ENCODE results near the gene PRKD1. TPM values are rescaled to one million over a fixed set of nuclear protein-coding genes. Genes with fewer than 3 reads are reported as not detected.

PRKD1 gene
- total RNA-seq, 1 experiment from 2014 or later = not detected

DNA sequence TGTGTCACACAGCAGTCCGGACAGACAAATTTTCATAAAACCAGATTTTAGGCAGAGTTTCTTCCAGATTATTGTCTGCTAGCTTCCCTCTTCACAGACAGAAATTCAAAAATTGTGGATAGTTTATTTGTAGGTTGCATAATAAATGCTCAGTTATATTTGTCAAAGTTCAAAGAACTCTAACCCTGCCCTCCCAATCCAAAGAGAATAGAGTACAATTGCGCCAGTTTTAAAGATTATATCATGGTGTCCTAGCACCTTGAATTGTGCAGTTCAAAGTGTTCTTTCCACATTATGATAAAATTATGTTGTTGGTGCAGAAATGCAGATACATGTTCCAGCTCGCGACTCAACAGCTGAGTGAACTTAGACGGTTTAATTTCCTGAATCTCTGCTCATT is 263.1 kb downstream of the PRKD1 start:
- H3K9ac ChIP-seq (ENCODE audit: low read length) = no peak overlapping the region
- H3K4me1 ChIP-seq (ENCODE audit: low read length) = no peaks in the 10 kb centered on the region
- H3K36me3 ChIP-seq (ENCODE audit: insufficient read depth, low read length) = no peaks in the 10 kb centered on the region
- no peak overlapping the region for H3K4me3 ChIP-seq (ENCODE audit: low read length)
- H3K27ac ChIP-seq (ENCODE audit: low read length) = no peak overlapping the region
- DNase-seq = no peak
- H3K27me3 ChIP-seq (ENCODE audit: low read length) = no peaks in the 10 kb centered on the region
- H4K20me1 ChIP-seq (ENCODE audit: insufficient read depth, low read depth, low read length) = no peaks in the 10 kb centered on the region
- H3K79me2 ChIP-seq (ENCODE audit: low read length) = no peaks in the 10 kb centered on the region
- H3K9me3 ChIP-seq (ENCODE audit: low read length) = peaks cover 64% of the 10 kb centered on the region
- no peaks in the 10 kb centered on the region for H3K9me2 ChIP-seq (replicated peaks; ENCODE audit: insufficient read depth, low read length)
- no peak overlapping the region for H2AFZ ChIP-seq (ENCODE audit: low read length)
- no peak overlapping the region for H3K4me2 ChIP-seq (ENCODE audit: low read depth, low read length, poor library complexity, severe bottlenecking)

DNA sequence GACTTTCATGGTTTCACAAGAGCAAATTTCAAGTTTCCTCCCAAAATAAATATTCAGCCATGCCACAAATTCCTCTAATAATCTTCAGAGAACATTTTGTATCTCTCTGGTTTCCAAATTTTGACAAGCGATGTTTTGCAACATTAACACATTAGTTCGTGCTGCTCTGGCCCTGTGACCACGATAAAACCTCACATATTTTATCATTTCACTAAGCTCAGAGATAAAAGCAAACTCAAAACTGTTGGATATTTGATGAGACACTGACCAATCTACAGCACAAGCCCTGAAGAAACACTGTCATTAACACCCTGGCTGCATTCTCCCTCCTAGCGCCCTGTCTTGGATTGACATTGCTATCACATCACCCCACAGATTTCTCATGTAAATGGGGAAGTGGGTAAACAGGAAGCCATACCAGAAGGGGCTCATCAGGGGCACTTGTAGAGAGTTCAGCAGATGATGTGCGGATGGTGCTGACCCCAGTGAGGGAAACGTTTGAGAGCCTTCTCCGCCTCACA is 264.3 kb downstream of the PRKD1 start:
- peaks cover 64% of the 10 kb centered on the region for H3K9me3 ChIP-seq (ENCODE audit: low read length)
- H2AFZ ChIP-seq (ENCODE audit: low read length) = no peak overlapping the region
- DNase-seq = no peak
- no peaks in the 10 kb centered on the region for H3K9me2 ChIP-seq (replicated peaks; ENCODE audit: insufficient read depth, low read length)
- no peaks in the 10 kb centered on the region for H4K20me1 ChIP-seq (ENCODE audit: insufficient read depth, low read depth, low read length)
- H3K9ac ChIP-seq (ENCODE audit: low read length) = no peak overlapping the region
- no peaks in the 10 kb centered on the region for H3K79me2 ChIP-seq (ENCODE audit: low read length)
- no peak overlapping the region for H3K4me2 ChIP-seq (ENCODE audit: low read depth, low read length, poor library complexity, severe bottlenecking)
- H3K27ac ChIP-seq (ENCODE audit: low read length) = no peak overlapping the region
- no peak overlapping the region for H3K4me3 ChIP-seq (ENCODE audit: low read length)
- H3K27me3 ChIP-seq (ENCODE audit: low read length) = no peaks in the 10 kb centered on the region
- no peaks in the 10 kb centered on the region for H3K4me1 ChIP-seq (ENCODE audit: low read length)
- H3K36me3 ChIP-seq (ENCODE audit: insufficient read depth, low read length) = no peaks in the 10 kb centered on the region

DNA sequence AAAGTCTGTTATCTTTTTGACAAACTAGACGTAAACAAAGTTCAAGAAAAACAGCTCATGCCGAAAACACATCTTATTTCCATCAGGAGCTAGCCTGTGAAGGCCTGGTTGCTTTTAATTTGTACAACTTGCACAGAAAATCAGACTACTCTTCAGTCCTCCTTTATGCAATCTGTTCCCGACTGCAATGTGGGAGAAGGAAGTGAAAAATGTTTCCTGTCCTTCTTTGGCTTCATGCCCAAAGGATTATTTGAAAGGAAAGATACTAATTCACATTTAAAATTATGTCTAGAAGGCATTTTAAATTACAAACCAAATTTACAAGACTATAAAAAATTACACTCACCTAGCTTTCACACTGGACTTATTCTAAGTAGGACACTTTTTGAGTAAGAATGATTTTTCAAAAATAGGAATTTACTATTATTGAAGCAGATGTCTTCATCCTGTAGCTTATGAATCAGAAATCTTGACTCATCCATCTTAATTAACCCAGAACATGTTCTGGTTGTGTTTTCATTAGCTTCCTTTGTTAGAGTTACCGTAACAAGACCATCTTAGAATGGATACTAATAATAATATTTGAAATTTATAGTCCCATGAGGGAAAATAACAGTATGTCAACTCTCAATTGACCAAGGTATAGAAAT is 272.6 kb downstream of the PRKD1 start:
- DNase-seq = no peak
- Histone ChIP-seq H3K9ac (ENCODE audit: low read length) (no peak overlapping the region), H3K36me3 (ENCODE audit: insufficient read depth, low read length) (no peaks in the 10 kb centered on the region), H3K9me3 (ENCODE audit: low read length) (peaks cover 76% of the 10 kb centered on the region), H3K4me1 (ENCODE audit: low read length) (no peaks in the 10 kb centered on the region), H3K9me2 (replicated peaks; ENCODE audit: insufficient read depth, low read length) (no peaks in the 10 kb centered on the region), H3K4me2 (ENCODE audit: low read depth, low read length, poor library complexity, severe bottlenecking) (no peak overlapping the region), H3K27ac (ENCODE audit: low read length) (no peak overlapping the region), H3K27me3 (ENCODE audit: low read length) (no peaks in the 10 kb centered on the region), H4K20me1 (ENCODE audit: insufficient read depth, low read depth, low read length) (no peaks in the 10 kb centered on the region), H3K79me2 (ENCODE audit: low read length) (no peaks in the 10 kb centered on the region), H2AFZ (ENCODE audit: low read length) (no peak overlapping the region), H3K4me3 (ENCODE audit: low read length) (no peak overlapping the region)

DNA sequence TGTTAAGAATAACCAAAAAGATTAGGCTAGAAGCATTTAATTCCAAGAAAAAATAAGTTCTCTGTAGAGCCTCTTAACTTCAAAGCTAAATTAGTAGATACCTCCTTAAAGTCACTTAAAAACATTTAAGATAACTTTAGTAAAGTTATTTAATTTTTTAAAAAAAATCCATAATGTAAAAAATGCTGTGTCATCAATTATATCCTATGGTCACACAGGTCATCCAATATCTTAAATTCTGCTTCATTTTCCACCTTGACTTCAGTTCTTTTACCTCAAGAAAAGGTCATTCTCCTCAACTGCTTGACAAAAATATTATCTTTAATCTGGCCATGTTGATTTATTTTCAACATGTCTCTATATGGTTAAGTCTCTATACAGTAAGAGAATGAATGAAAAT is 274.3 kb downstream of the PRKD1 start:
- no peak for DNase-seq
- H4K20me1 ChIP-seq (ENCODE audit: insufficient read depth, low read depth, low read length) = no peaks in the 10 kb centered on the region
- H3K36me3 ChIP-seq (ENCODE audit: insufficient read depth, low read length) = no peaks in the 10 kb centered on the region
- no peak overlapping the region for H3K4me2 ChIP-seq (ENCODE audit: low read depth, low read length, poor library complexity, severe bottlenecking)
- H2AFZ ChIP-seq (ENCODE audit: low read length) = no peak overlapping the region
- H3K9ac ChIP-seq (ENCODE audit: low read length) = no peak overlapping the region
- H3K9me2 ChIP-seq (replicated peaks; ENCODE audit: insufficient read depth, low read length) = no peaks in the 10 kb centered on the region
- H3K79me2 ChIP-seq (ENCODE audit: low read length) = no peaks in the 10 kb centered on the region
- H3K27ac ChIP-seq (ENCODE audit: low read length) = no peak overlapping the region
- no peak overlapping the region for H3K4me3 ChIP-seq (ENCODE audit: low read length)
- H3K27me3 ChIP-seq (ENCODE audit: low read length) = no peaks in the 10 kb centered on the region
- peaks cover 69% of the 10 kb centered on the region for H3K9me3 ChIP-seq (ENCODE audit: low read length)
- H3K4me1 ChIP-seq (ENCODE audit: low read length) = no peaks in the 10 kb centered on the region

DNA sequence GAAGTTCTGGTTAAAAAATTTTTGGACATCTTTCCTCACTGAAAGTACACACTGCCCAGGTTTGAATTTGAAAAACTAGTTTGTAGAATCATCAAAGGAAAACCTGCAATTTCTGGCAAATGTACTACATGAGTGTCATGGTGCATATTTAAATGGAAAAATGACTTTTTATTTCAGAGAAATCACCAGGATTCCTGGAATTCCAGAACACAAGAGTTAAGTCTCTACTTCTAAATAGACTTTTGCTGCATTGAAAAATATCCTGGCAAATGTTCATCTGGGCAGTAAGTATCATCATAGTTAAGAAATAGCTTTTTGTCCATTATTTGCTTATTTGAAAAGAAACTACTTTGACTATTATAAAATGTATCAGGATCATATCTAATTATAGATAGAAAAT is 275.1 kb downstream of the PRKD1 start:
- Histone ChIP-seq H3K36me3 (ENCODE audit: insufficient read depth, low read length) (no peaks in the 10 kb centered on the region), H3K27ac (ENCODE audit: low read length) (no peak overlapping the region), H3K9me3 (ENCODE audit: low read length) (peaks cover 70% of the 10 kb centered on the region), H3K27me3 (ENCODE audit: low read length) (no peaks in the 10 kb centered on the region), H3K79me2 (ENCODE audit: low read length) (no peaks in the 10 kb centered on the region), H3K4me1 (ENCODE audit: low read length) (no peaks in the 10 kb centered on the region), H3K9ac (ENCODE audit: low read length) (no peak overlapping the region), H2AFZ (ENCODE audit: low read length) (no peak overlapping the region), H4K20me1 (ENCODE audit: insufficient read depth, low read depth, low read length) (no peaks in the 10 kb centered on the region), H3K4me2 (ENCODE audit: low read depth, low read length, poor library complexity, severe bottlenecking) (no peak overlapping the region), H3K4me3 (ENCODE audit: low read length) (no peak overlapping the region), H3K9me2 (replicated peaks; ENCODE audit: insufficient read depth, low read length) (no peaks in the 10 kb centered on the region)
- DNase-seq = no peak

DNA sequence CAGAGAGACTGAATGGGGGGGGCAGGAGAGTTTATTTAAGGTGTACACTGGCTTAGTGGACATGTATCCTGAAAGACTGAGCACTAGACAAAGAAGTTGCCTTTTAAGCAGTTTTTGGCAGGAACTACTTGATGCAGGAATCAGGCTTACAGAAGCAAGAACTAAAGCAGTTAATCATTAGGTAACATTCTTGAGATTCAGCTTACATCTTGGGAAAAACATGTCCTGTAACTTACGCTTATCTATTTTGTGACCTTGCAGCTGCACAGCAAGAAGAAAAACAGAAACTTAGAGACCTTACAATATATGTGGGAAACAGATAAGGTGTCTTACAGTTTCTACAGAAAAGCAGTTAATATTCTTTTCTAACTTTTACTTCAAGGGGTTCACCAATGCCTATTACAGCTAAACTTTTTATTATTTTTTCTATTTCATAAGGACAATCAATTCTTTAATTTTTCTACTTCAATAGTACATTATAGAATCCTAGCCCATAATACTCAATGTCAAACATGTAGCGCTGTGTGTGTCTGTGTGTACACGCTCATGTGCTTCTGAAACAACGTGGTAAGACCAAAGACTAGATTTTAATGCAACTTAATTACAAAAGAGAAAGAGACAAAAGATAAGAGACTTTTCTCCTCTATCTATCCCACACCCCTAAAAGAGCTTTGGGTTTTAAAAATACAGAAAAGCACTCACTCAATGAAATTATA is 276.9 kb downstream of the PRKD1 start:
- H4K20me1 ChIP-seq (ENCODE audit: insufficient read depth, low read depth, low read length) = no peaks in the 10 kb centered on the region
- H3K36me3 ChIP-seq (ENCODE audit: insufficient read depth, low read length) = no peaks in the 10 kb centered on the region
- no peak overlapping the region for H2AFZ ChIP-seq (ENCODE audit: low read length)
- H3K9ac ChIP-seq (ENCODE audit: low read length) = no peak overlapping the region
- no peak overlapping the region for H3K27ac ChIP-seq (ENCODE audit: low read length)
- DNase-seq = no peak
- H3K4me1 ChIP-seq (ENCODE audit: low read length) = no peaks in the 10 kb centered on the region
- H3K9me2 ChIP-seq (replicated peaks; ENCODE audit: insufficient read depth, low read length) = no peaks in the 10 kb centered on the region
- H3K4me2 ChIP-seq (ENCODE audit: low read depth, low read length, poor library complexity, severe bottlenecking) = no peak overlapping the region
- no peaks in the 10 kb centered on the region for H3K79me2 ChIP-seq (ENCODE audit: low read length)
- no peaks in the 10 kb centered on the region for H3K27me3 ChIP-seq (ENCODE audit: low read length)
- peaks cover 67% of the 10 kb centered on the region for H3K9me3 ChIP-seq (ENCODE audit: low read length)
- no peak overlapping the region for H3K4me3 ChIP-seq (ENCODE audit: low read length)

DNA sequence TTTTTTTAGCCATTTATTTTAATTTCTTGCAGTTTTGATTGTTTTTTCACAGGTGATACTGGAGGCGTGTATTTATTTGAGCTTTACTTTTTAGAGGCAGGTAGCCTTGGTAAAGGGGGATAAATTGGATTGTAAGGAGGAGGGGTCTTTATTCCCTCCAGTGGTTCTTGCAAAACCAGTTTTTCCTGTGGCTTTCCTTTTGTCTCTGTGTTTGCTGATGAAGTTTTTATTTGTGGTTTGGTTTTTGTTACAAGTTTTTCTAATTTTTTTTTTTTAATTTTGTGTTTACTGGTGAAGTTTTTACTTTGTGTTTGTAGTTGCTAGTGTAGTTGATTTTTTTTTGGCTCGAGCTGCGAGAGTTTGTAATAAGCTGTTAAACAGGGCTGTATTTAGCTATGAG is 278.5 kb downstream of the PRKD1 start:
- no peak overlapping the region for H3K27ac ChIP-seq (ENCODE audit: low read length)
- no peaks in the 10 kb centered on the region for H3K9me2 ChIP-seq (replicated peaks; ENCODE audit: insufficient read depth, low read length)
- no peak overlapping the region for H2AFZ ChIP-seq (ENCODE audit: low read length)
- H4K20me1 ChIP-seq (ENCODE audit: insufficient read depth, low read depth, low read length) = no peaks in the 10 kb centered on the region
- H3K4me3 ChIP-seq (ENCODE audit: low read length) = no peak overlapping the region
- peaks cover 63% of the 10 kb centered on the region for H3K9me3 ChIP-seq (ENCODE audit: low read length)
- H3K27me3 ChIP-seq (ENCODE audit: low read length) = no peaks in the 10 kb centered on the region
- no peak overlapping the region for H3K4me2 ChIP-seq (ENCODE audit: low read depth, low read length, poor library complexity, severe bottlenecking)
- H3K9ac ChIP-seq (ENCODE audit: low read length) = no peak overlapping the region
- H3K79me2 ChIP-seq (ENCODE audit: low read length) = no peaks in the 10 kb centered on the region
- DNase-seq = no peak
- H3K36me3 ChIP-seq (ENCODE audit: insufficient read depth, low read length) = no peaks in the 10 kb centered on the region
- no peaks in the 10 kb centered on the region for H3K4me1 ChIP-seq (ENCODE audit: low read length)

DNA sequence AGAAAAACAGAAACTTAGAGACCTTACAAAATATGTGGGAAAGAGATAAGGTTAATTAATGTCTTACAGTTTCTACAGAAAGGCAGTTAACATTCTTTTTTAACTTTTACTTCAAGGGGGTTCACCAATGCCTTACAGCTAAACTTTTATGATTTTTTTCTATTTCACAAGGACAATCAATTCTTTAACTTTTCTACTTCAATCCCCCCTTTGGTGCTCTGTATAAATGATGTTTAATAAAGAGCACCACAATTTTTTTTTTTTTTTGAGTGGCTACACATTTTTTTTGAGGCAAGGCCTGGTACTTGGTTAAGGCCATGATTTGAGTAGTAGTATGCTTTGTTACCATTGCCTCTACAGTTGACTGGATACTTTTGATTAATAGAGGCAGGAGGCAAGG is 279.6 kb downstream of the PRKD1 start:
- no peaks in the 10 kb centered on the region for H3K27me3 ChIP-seq (ENCODE audit: low read length)
- no peaks in the 10 kb centered on the region for H3K4me1 ChIP-seq (ENCODE audit: low read length)
- H4K20me1 ChIP-seq (ENCODE audit: insufficient read depth, low read depth, low read length) = no peaks in the 10 kb centered on the region
- H3K9me2 ChIP-seq (replicated peaks; ENCODE audit: insufficient read depth, low read length) = no peaks in the 10 kb centered on the region
- peak; percentile 58 for DNase-seq
- H3K27ac ChIP-seq (ENCODE audit: low read length) = no peak overlapping the region
- peaks cover 60% of the 10 kb centered on the region for H3K9me3 ChIP-seq (ENCODE audit: low read length)
- H3K36me3 ChIP-seq (ENCODE audit: insufficient read depth, low read length) = no peaks in the 10 kb centered on the region
- no peak overlapping the region for H3K9ac ChIP-seq (ENCODE audit: low read length)
- no peak overlapping the region for H3K4me2 ChIP-seq (ENCODE audit: low read depth, low read length, poor library complexity, severe bottlenecking)
- no peak overlapping the region for H2AFZ ChIP-seq (ENCODE audit: low read length)
- no peaks in the 10 kb centered on the region for H3K79me2 ChIP-seq (ENCODE audit: low read length)
- no peak overlapping the region for H3K4me3 ChIP-seq (ENCODE audit: low read length)
